Muscle of arm (tissue), 12 donors: Measurements from ENCODE around the gene ATP4A. TPM values are rescaled to one million over a fixed set of nuclear protein-coding genes. Genes with fewer than 3 reads are reported as not detected.

Source experiments
- polyA plus RNA-seq, 12 donors: library from polyadenylated mRNA; unstranded; fragments of 120-200 nt; gene quantifications; one replicate each; pipeline ENCODE4 v1.2.1, GENCODE V29; 2013; ENCODE audit not compliant: insufficient read length in 12 of 12

Gene ATP4A
- polyA plus RNA-seq, 12 donors: 0.21 to 0.26 TPM; not detected in 10

Other genes starting within 250 kb of the ATP4A start
- gene CD22, start 234.5 kb downstream of the ATP4A start, polyA plus RNA-seq: 1 to 10 TPM in 3 of 12 donors, under 1 TPM in 7, not detected in 2; 0.34 to 7.6 (median 0.60) TPM
- under 1 TPM in 1 of 12 donors, not detected in 11; 0.12 TPM for gene FFAR1, start 215.8 kb downstream of the ATP4A start, polyA plus RNA-seq
- gene FFAR3, start 205.2 kb downstream of the ATP4A start, polyA plus RNA-seq: under 1 TPM in 5 of 12 donors, not detected in 7; 0.09 to 0.32 (median 0.13) TPM
- under 1 TPM in 1 of 12 donors, not detected in 11; 0.11 TPM for gene GPR42, start 192.6 kb downstream of the ATP4A start, polyA plus RNA-seq
- gene FFAR2, start 115.4 kb downstream of the ATP4A start, polyA plus RNA-seq: under 1 TPM in 9 of 12 donors, not detected in 3; 0.08 to 0.54 (median 0.26) TPM
- 100 to 1,000 TPM in 2 of 12 donors, 10 to 100 TPM in 1, 1 to 10 TPM in 1, under 1 TPM in 1, not detected in 7; 0.73 to 445 (median 73.3) TPM for gene KRTDAP, start 73.2 kb downstream of the ATP4A start, polyA plus RNA-seq
- gene DMKN, start 50.0 kb downstream of the ATP4A start, polyA plus RNA-seq: 100 to 1,000 TPM in 1 of 12 donors, 10 to 100 TPM in 2, 1 to 10 TPM in 4, under 1 TPM in 3, not detected in 2; 0.58 to 181 (median 1.2) TPM
- 10 to 100 TPM in 2 of 12 donors, 1 to 10 TPM in 1, under 1 TPM in 1, not detected in 8; 0.24 to 26.7 (median 8.1) TPM for gene SBSN, start 35.3 kb downstream of the ATP4A start, polyA plus RNA-seq
- gene GAPDHS, start 30.2 kb downstream of the ATP4A start, polyA plus RNA-seq: under 1 TPM in 1 of 12 donors, not detected in 11; 0.12 TPM
- gene TMEM147, start 18.0 kb downstream of the ATP4A start, polyA plus RNA-seq: 10 to 100 TPM in 11 of 12 donors, not detected in 1; 32.3 to 49.5 (median 40.0) TPM
- not detected for gene PMIS2, start 22.5 kb upstream of the ATP4A start, polyA plus RNA-seq
- 10 to 100 TPM in 8 of 12 donors, 1 to 10 TPM in 3, not detected in 1; 8.9 to 23.8 (median 12.7) TPM for gene HAUS5, start 49.1 kb upstream of the ATP4A start, polyA plus RNA-seq
- gene RBM42, start 65.4 kb upstream of the ATP4A start, polyA plus RNA-seq: 10 to 100 TPM in 11 of 12 donors, not detected in 1; 27.0 to 60.1 (median 36.9) TPM
- gene ETV2, start 78.1 kb upstream of the ATP4A start, polyA plus RNA-seq: 1 to 10 TPM in 10 of 12 donors, not detected in 2; 1.2 to 4.3 (median 1.9) TPM
- 100 to 1,000 TPM in 11 of 12 donors, not detected in 1; 201 to 382 (median 272) TPM for gene COX6B1, start 84.7 kb upstream of the ATP4A start, polyA plus RNA-seq
- gene UPK1A, start 102.9 kb upstream of the ATP4A start, polyA plus RNA-seq: 10 to 100 TPM in 2 of 12 donors, 1 to 10 TPM in 1, under 1 TPM in 2, not detected in 7; 0.16 to 31.4 (median 5.6) TPM
- gene ZBTB32, start 140.9 kb upstream of the ATP4A start, polyA plus RNA-seq: under 1 TPM in 7 of 12 donors, not detected in 5; 0.08 to 0.45 (median 0.33) TPM
- 10 to 100 TPM in 11 of 12 donors, not detected in 1; 14.2 to 29.8 (median 19.9) TPM for gene KMT2B, start 154.3 kb upstream of the ATP4A start, polyA plus RNA-seq
- gene IGFLR1, start 178.8 kb upstream of the ATP4A start, polyA plus RNA-seq: 1 to 10 TPM in 10 of 12 donors, not detected in 2; 1.7 to 4.0 (median 3.3) TPM
- gene U2AF1L4, start 181.8 kb upstream of the ATP4A start, polyA plus RNA-seq: 10 to 100 TPM in 11 of 12 donors, not detected in 1; 10.6 to 36.2 (median 13.0) TPM
- gene PSENEN, start 182.0 kb upstream of the ATP4A start, polyA plus RNA-seq: 10 to 100 TPM in 11 of 12 donors, not detected in 1; 30.3 to 54.5 (median 37.3) TPM
- gene LIN37, start 184.9 kb upstream of the ATP4A start, polyA plus RNA-seq: 10 to 100 TPM in 2 of 12 donors, 1 to 10 TPM in 8, not detected in 2; 5.3 to 11.3 (median 9.5) TPM
- 1,000 to 10,000 TPM in 1 of 12 donors, 100 to 1,000 TPM in 11; 347 to 1,124 (median 629) TPM for gene HSPB6, start 193.4 kb upstream of the ATP4A start, polyA plus RNA-seq
- gene PROSER3, start 194.5 kb upstream of the ATP4A start, polyA plus RNA-seq: 10 to 100 TPM in 8 of 12 donors, 1 to 10 TPM in 3, not detected in 1; 7.1 to 30.4 (median 13.7) TPM
- gene ARHGAP33, start 211.9 kb upstream of the ATP4A start, polyA plus RNA-seq: 10 to 100 TPM in 11 of 12 donors, not detected in 1; 10.5 to 29.8 (median 15.8) TPM
- under 1 TPM in 1 of 12 donors, not detected in 11; 0.80 TPM for gene PRODH2, start 249.2 kb upstream of the ATP4A start, polyA plus RNA-seq